DOHH2 (cell line): ENCODE measurements around the gene TYMP.

Source experiments
- H3F3A ChIP-seq: fragments of 200-600 bp; sonication (generic), shearing (Covaris generic); 2 replicates; pipeline ENCODE4 v1.6.0; 2016; ENCODE audit warnings: antibody characterized with exemption, mild to moderate bottlenecking; ENCODE audit not compliant: control insufficient read depth, insufficient read depth
- H3K27ac ChIP-seq: fragments of 200-600 bp; sonication (generic); 2 replicates; pipeline ENCODE4 v1.5.1; 2014; ENCODE audit warnings: low read depth, mild to moderate bottlenecking, low read length, moderate library complexity
- H3K27me3 ChIP-seq: fragments of 200-600 bp; sonication (generic); 2 replicates; pipeline ENCODE4 v1.6.1; 2014; ENCODE audit warnings: mild to moderate bottlenecking, low read length, mixed read lengths; ENCODE audit not compliant: control insufficient read depth
- H3K36me3 ChIP-seq: fragments of 200-600 bp; sonication (generic); 2 replicates; pipeline ENCODE4 v1.6.1; 2014; ENCODE audit warnings: mild to moderate bottlenecking, low read length, moderate library complexity, mixed read lengths; ENCODE audit not compliant: control insufficient read depth
- H3K4me1 ChIP-seq: fragments of 200-600 bp; sonication (generic); 2 replicates; pipeline ENCODE4 v1.6.1; 2014; ENCODE audit warnings: mild to moderate bottlenecking, low read length, mixed read lengths; ENCODE audit not compliant: control insufficient read depth
- H3K4me2 ChIP-seq: fragments of 200-600 bp; sonication (generic); 2 replicates; pipeline ENCODE4 v1.6.0; 2014; ENCODE audit warnings: mild to moderate bottlenecking, low read length, moderate library complexity
- H3K4me3 ChIP-seq: fragments of 200-600 bp; sonication (generic); 2 replicates; pipeline ENCODE4 v1.5.1; 2014; ENCODE audit warnings: mild to moderate bottlenecking, low read length, mixed read lengths
- H3K79me2 ChIP-seq: fragments of 200-600 bp; sonication (generic); 2 replicates; pipeline ENCODE4 v1.6.1; 2014; ENCODE audit warnings: mild to moderate bottlenecking, low read length, mixed read lengths; ENCODE audit not compliant: control insufficient read depth
- H3K9me2 ChIP-seq: fragments of 200-600 bp; sonication (generic); replicated peaks from 2 replicates; pipeline ENCODE4 v1.6.1; 2014; ENCODE audit warnings: mild to moderate bottlenecking, low read length, mixed read lengths; ENCODE audit not compliant: control insufficient read depth
- H3K9me3 ChIP-seq: fragments of 200-600 bp; sonication (generic); 2 replicates; pipeline ENCODE4 v1.6.1; 2014; ENCODE audit warnings: antibody characterized with exemption, low read length, mixed read lengths; ENCODE audit not compliant: control insufficient read depth, insufficient read depth
- H4K20me1 ChIP-seq: fragments of 200-600 bp; sonication (generic); 2 replicates; pipeline ENCODE4 v1.6.0; 2014; ENCODE audit warnings: low read depth, mild to moderate bottlenecking, antibody characterized with exemption, low read length, moderate library complexity; ENCODE audit not compliant: control insufficient read depth, insufficient read depth
- CTCF ChIP-seq: fragments of 200-600 bp; sonication (generic); IDR thresholded peaks from one replicate; pipeline ENCODE4 v1.5.1; 2014; ENCODE audit warnings: antibody characterized with exemption, mild to moderate bottlenecking, low read depth, low read length; ENCODE audit not compliant: poor library complexity, severe bottlenecking
- EZH2phosphoT487 ChIP-seq: fragments of 200-600 bp; sonication (generic); IDR thresholded peaks from 2 replicates; pipeline ENCODE4 v1.6.1; 2017; ENCODE audit warnings: borderline replicate concordance, mild to moderate bottlenecking, antibody characterized with exemption, low read length, moderate library complexity, mixed read lengths

The TYMP gene

GRCh38 chr22:50575426-50575941 lies 45.7 kb upstream of the TYMP start:
- Histone ChIP-seq H3F3A (no peaks in the 10 kb centered on the region), H3K9me2 (no peaks in the 10 kb centered on the region), H4K20me1 (no peaks in the 10 kb centered on the region), H3K36me3 (peaks cover 90% of the 10 kb centered on the region), H3K27me3 (no peaks in the 10 kb centered on the region), H3K27ac (no peak overlapping the region), H3K4me2 (no peak overlapping the region), H3K79me2 (no peaks in the 10 kb centered on the region), H3K4me1 (no peaks in the 10 kb centered on the region), H3K9me3 (no peaks in the 10 kb centered on the region), H3K4me3 (no peak overlapping the region)
- TF ChIP-seq CTCF, result no peak
- TF ChIP-seq EZH2phosphoT487, result no peak

- H4K20me1 ChIP-seq, result no peaks in the 10 kb centered on the region
- H3K9me2 ChIP-seq, result no peaks in the 10 kb centered on the region
- H3K27ac ChIP-seq, result no peak overlapping the region
- H3K4me2 ChIP-seq, result no peak overlapping the region
- no peak for TF ChIP-seq CTCF
- H3K36me3 ChIP-seq, result peaks cover 90% of the 10 kb centered on the region
- H3K9me3 ChIP-seq, result no peaks in the 10 kb centered on the region
- no peaks in the 10 kb centered on the region; the same call in 1 of the 2 replicates for H3K4me1 ChIP-seq
- no peaks in the 10 kb centered on the region for H3F3A ChIP-seq
- no peaks in the 10 kb centered on the region for H3K79me2 ChIP-seq
- H3K27me3 ChIP-seq, result no peaks in the 10 kb centered on the region
- H3K4me3 ChIP-seq, result no peak overlapping the region
Measured at GRCh38 chr22:50574383-50574755, 44.6 kb upstream of the TYMP start.

GRCh38 chr22:50573491-50574382 lies 43.9 kb upstream of the TYMP start:
- Histone ChIP-seq H3F3A (no peaks in the 10 kb centered on the region), H3K4me2 (no peak overlapping the region), H4K20me1 (no peaks in the 10 kb centered on the region), H3K9me2 (no peaks in the 10 kb centered on the region), H3K79me2 (no peaks in the 10 kb centered on the region), H3K27ac (no peak overlapping the region), H3K36me3 (peaks cover 89% of the 10 kb centered on the region), H3K4me1 (no peaks in the 10 kb centered on the region; the same call in 1 of the 2 replicates), H3K9me3 (no peaks in the 10 kb centered on the region), H3K27me3 (no peaks in the 10 kb centered on the region), H3K4me3 (no peak overlapping the region)
- TF ChIP-seq CTCF, result no peak
